OCI-LY1 (cell line): ENCODE results near the gene GPR3.
A peak's percentile ranks its signal among the peaks of the same experiment; 100 is the strongest.

Source experiments
- H2AFZ ChIP-seq: fragments of 200-600 bp; sonication (generic), shearing (Covaris generic); 2 replicates; pipeline ENCODE4 v1.6.0; 2014; ENCODE audit warnings: antibody characterized with exemption, mild to moderate bottlenecking, low read length
- H3F3A ChIP-seq: fragments of 200-600 bp; sonication (generic), shearing (Covaris generic); 2 replicates; pipeline ENCODE4 v1.6.0; 2014; ENCODE audit warnings: mild to moderate bottlenecking, antibody characterized with exemption, low read length, moderate library complexity; ENCODE audit not compliant: insufficient read depth
- H3K27ac ChIP-seq: fragments of 200-600 bp; sonication (generic); 2 replicates; pipeline ENCODE4 v1.5.1; 2014; ENCODE audit warnings: low read length, mixed run types, mild to moderate bottlenecking, low read depth; ENCODE audit not compliant: poor library complexity, severe bottlenecking
- H3K27me3 ChIP-seq: fragments of 200-600 bp; sonication (generic); 2 replicates; pipeline ENCODE4 v1.6.0; 2014; ENCODE audit warnings: antibody characterized with exemption, mild to moderate bottlenecking, low read length, moderate library complexity; ENCODE audit not compliant: insufficient read depth
- H3K36me3 ChIP-seq: fragments of 200-600 bp; sonication (generic); 2 replicates; pipeline ENCODE4 v1.6.1; 2014; ENCODE audit warnings: mild to moderate bottlenecking, antibody characterized with exemption, low read length, moderate library complexity, mixed read lengths; ENCODE audit not compliant: insufficient read depth
- H3K4me1 ChIP-seq: fragments of 200-600 bp; sonication (generic); 2 replicates; pipeline ENCODE4 v1.5.1; 2014; ENCODE audit warnings: mild to moderate bottlenecking, low read length, moderate library complexity; ENCODE audit not compliant: insufficient read depth, severe bottlenecking
- H3K4me2 ChIP-seq: fragments of 200-600 bp; sonication (generic), shearing (Covaris generic); 2 replicates; pipeline ENCODE4 v1.6.1; 2014; ENCODE audit warnings: low read length
- H3K4me3 ChIP-seq: fragments of 200-600 bp; sonication (generic); 2 replicates; pipeline ENCODE4 v1.5.1; 2014; ENCODE audit warnings: low read length, low read depth, mild to moderate bottlenecking, mixed read lengths; ENCODE audit not compliant: poor library complexity, severe bottlenecking
- H3K79me2 ChIP-seq: fragments of 200-600 bp; shearing (Covaris generic); 2 replicates; pipeline ENCODE4 v1.6.1; 2016; ENCODE audit warnings: mixed run types, low read length, mixed read lengths; ENCODE audit not compliant: insufficient read depth
- H3K9ac ChIP-seq: fragments of 200-600 bp; sonication (generic), shearing (Covaris generic); 2 replicates; pipeline ENCODE4 v1.6.1; 2014; ENCODE audit warnings: mild to moderate bottlenecking, low read length, mixed read lengths
- H3K9me2 ChIP-seq: fragments of 200-600 bp; sonication (generic), shearing (Covaris generic); 2 replicates; pipeline ENCODE4 v1.6.1; 2014; ENCODE audit warnings: low read depth, mild to moderate bottlenecking, low read length, mixed read lengths
- H3K9me3 ChIP-seq: fragments of 200-600 bp; shearing (Covaris generic); 2 replicates; pipeline ENCODE4 v1.6.1; 2014; ENCODE audit warnings: low read length, mixed read lengths
- H4K20me1 ChIP-seq: fragments of 200-600 bp; sonication (generic), shearing (Covaris generic); 2 replicates; pipeline ENCODE4 v1.6.0; 2016; ENCODE audit warnings: mild to moderate bottlenecking, low read length; ENCODE audit not compliant: insufficient read depth
- EZH2 ChIP-seq: fragments of 200-600 bp; sonication (generic), shearing (Covaris generic); IDR thresholded peaks from 2 replicates; pipeline ENCODE4 v1.8.0; 2017; ENCODE audit warnings: borderline replicate concordance, mixed run types, mild to moderate bottlenecking, antibody characterized with exemption, low read length, moderate library complexity, mixed read lengths
- TF ChIP-seq, protein P1 (sequence below): fragments of 200-600 bp; sonication (generic), shearing (Covaris generic); IDR thresholded peaks from 2 replicates; pipeline ENCODE4 v1.5.1; 2017; ENCODE audit warnings: mild to moderate bottlenecking, antibody characterized with exemption, low read length, moderate library complexity, mixed read lengths

Gene GPR3

DNA sequence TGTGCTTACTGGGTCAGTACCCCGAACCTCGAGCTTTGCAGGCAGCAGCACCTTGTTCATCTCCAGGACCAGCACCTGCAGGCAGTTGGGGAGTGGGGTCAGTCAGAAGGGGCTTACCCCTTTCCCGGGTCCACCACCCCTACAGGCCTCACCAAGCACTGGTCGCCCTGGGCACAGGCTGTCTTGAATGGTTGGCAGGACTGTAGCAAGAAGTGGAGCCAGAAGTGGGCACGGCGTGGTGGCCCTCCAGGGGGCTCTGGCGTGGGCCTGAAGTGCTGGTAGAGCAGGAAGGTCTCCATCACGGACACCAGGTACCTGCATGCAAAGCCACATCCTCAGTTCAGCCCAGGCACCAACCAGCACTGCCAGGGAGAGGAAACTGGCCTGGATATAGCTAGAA is 30.9 kb upstream of the GPR3 start:
- H3K4me3 ChIP-seq, result no peak overlapping the region
- no peaks in the 10 kb centered on the region for H3K36me3 ChIP-seq
- no peaks in the 10 kb centered on the region for H3K79me2 ChIP-seq
- H4K20me1 ChIP-seq, result no peaks in the 10 kb centered on the region
- no peaks in the 10 kb centered on the region for H3K9me3 ChIP-seq
- H3K4me1 ChIP-seq, result peaks cover 49% of the 10 kb centered on the region
- no peak overlapping the region for H3K4me2 ChIP-seq
- no peak overlapping the region for H3K27ac ChIP-seq
- no peak overlapping the region for H3K9ac ChIP-seq
- H3K9me2 ChIP-seq, result no peaks in the 10 kb centered on the region
- TF ChIP-seq, protein P1, sequence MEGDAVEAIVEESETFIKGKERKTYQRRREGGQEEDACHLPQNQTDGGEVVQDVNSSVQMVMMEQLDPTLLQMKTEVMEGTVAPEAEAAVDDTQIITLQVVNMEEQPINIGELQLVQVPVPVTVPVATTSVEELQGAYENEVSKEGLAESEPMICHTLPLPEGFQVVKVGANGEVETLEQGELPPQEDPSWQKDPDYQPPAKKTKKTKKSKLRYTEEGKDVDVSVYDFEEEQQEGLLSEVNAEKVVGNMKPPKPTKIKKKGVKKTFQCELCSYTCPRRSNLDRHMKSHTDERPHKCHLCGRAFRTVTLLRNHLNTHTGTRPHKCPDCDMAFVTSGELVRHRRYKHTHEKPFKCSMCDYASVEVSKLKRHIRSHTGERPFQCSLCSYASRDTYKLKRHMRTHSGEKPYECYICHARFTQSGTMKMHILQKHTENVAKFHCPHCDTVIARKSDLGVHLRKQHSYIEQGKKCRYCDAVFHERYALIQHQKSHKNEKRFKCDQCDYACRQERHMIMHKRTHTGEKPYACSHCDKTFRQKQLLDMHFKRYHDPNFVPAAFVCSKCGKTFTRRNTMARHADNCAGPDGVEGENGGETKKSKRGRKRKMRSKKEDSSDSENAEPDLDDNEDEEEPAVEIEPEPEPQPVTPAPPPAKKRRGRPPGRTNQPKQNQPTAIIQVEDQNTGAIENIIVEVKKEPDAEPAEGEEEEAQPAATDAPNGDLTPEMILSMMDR, result no peak
- no peak for TF ChIP-seq EZH2
- no peaks in the 10 kb centered on the region for H3F3A ChIP-seq
- H2AFZ ChIP-seq, result no peak overlapping the region
- no peaks in the 10 kb centered on the region; the same call in 1 of the 2 replicates for H3K27me3 ChIP-seq

DNA sequence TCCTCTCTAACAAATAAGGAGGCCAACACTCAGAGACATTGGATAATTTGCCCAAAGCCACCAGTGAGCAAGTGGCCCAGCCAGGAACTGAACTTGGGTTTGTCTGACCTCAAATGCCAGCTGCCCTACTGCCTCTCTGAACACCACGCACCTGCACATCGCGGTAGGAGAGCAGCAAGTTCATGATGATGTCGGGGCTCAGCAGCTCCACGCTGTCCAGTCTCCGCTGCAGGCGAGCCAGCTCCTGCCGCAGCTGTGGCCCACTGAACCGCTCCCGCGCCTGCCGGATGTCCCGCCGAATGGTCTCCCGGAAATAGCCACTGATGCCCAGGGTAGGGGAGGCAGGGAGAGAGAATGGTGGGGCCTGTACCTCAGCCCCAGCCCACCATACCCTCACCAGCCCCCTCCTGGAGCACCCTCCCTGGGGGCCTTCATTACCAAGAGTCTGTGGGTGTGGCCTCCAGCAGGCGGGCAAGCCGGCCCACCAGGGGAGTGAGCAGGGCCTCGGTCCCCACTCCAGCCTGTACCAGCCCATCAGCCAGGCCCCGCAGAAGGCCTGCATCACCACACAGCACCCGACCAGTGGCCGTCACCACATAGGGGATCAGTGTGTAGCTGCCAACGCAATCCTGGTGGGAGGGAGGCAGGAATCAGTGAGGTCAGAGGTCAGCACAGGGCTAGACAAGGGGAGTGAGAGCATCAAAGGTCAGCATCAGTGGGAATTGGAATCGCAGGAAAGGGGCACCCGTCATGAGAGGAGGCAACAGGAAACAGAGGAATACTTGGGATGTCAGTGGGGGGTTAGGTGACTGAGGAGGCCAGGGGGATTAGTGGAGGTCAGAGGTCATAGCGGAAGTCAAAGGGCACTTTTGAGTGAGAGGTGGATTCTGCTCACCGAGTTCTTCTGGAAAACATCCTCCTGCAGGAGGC is 28.4 kb upstream of the GPR3 start:
- Histone ChIP-seq H3K79me2 (no peaks in the 10 kb centered on the region), H3K9me2 (no peaks in the 10 kb centered on the region), H3K27ac (peak overlapping the region; percentile 87), H3F3A (no peaks in the 10 kb centered on the region), H3K36me3 (no peaks in the 10 kb centered on the region), H3K4me2 (peak overlapping the region; percentile 91; the same call in 1 of the 2 replicates), H4K20me1 (no peaks in the 10 kb centered on the region), H3K27me3 (no peaks in the 10 kb centered on the region), H3K9me3 (no peaks in the 10 kb centered on the region), H2AFZ (no peak overlapping the region), H3K4me3 (peak overlapping the region; percentile 69), H3K4me1 (peaks cover 39% of the 10 kb centered on the region), H3K9ac (peak overlapping the region; percentile 49; the same call in 1 of the 2 replicates)
- TF ChIP-seq, protein P1, result no peak

DNA sequence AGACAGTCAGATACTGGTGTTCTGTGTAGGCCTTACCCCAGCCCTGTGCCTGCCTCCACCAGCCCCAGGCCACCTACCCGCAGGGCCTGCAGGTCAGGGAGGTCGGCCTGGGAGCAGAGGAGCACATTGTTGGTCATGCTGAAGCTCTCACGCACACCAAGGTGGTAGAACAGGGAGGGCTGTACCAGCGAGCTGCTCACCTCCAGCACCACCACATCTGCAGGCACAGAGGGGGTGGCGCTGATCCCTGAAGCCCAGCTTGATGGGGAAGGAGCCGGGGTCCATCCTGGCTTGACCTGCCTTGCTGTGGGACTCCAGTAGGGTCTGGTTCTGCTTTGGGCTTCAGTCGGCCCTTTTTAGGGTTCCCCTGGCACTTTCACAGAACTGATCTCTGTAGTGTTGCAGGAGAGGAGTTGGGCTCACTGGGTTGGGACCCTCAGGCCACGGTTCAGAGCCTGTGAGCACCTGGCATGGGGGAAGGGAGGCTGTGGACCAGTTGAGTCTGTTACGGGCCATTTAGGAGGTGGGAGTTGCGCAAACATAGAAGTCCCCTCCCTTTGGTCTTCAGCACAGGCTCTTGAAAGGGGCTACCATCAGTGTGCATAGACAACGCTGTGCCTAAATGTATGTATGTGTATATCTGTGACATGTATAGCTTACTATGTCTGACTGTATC is 27.6 kb upstream of the GPR3 start:
- TF ChIP-seq, protein P1, result no peak
- TF ChIP-seq EZH2, result no peak
- peak overlapping the region; percentile 87 for H3K27ac ChIP-seq
- H3K4me1 ChIP-seq, result peaks cover 37% of the 10 kb centered on the region
- no peaks in the 10 kb centered on the region for H3K9me2 ChIP-seq
- H3K9ac ChIP-seq, result peak overlapping the region; percentile 49; the same call in 1 of the 2 replicates
- H3K27me3 ChIP-seq, result no peaks in the 10 kb centered on the region
- H2AFZ ChIP-seq, result no peak overlapping the region
- H3K36me3 ChIP-seq, result no peaks in the 10 kb centered on the region
- peak overlapping the region; percentile 91 for H3K4me2 ChIP-seq
- H3K4me3 ChIP-seq, result peak overlapping the region; percentile 69
- H3F3A ChIP-seq, result no peaks in the 10 kb centered on the region
- no peaks in the 10 kb centered on the region for H4K20me1 ChIP-seq
- no peaks in the 10 kb centered on the region for H3K79me2 ChIP-seq
- no peaks in the 10 kb centered on the region for H3K9me3 ChIP-seq
